DMS 273 (cell line): ENCODE measurements around the gene NUP210.
"Not testable (repeated sequence)": the region's sequence is repeated elsewhere in the genome, so short reads cannot be mapped to it uniquely, and the experiment has no call there.

Experiments
- DNase-seq: peaks from one replicate; lab custom pipeline; 2025; ENCODE audit not compliant: unreplicated experiment; lab: John Stamatoyannopoulos, UW

The NUP210 gene

GRCh38 chr3:13430411-13430875, 10.3 kb upstream of the NUP210 start:
- DNase-seq = not testable (repeated sequence)

- no peak for DNase-seq
Measured at GRCh38 chr3:13429631-13430291, 9.6 kb upstream of the NUP210 start.

- DNase-seq = not testable (repeated sequence)
Measured at GRCh38 chr3:13428678-13429077, 8.6 kb upstream of the NUP210 start.

GRCh38 chr3:13427662-13428603, 7.8 kb upstream of the NUP210 start:
- no peak for DNase-seq

- no peak for DNase-seq
Measured at GRCh38 chr3:13426591-13426990, 6.5 kb upstream of the NUP210 start.

GRCh38 chr3:13425689-13426088, 5.6 kb upstream of the NUP210 start:
- DNase-seq = no peak

GRCh38 chr3:13424865-13425617, 4.9 kb upstream of the NUP210 start:
- DNase-seq = no peak

GRCh38 chr3:13424141-13424844, 4.2 kb upstream of the NUP210 start:
- no peak for DNase-seq

GRCh38 chr3:13420831-13421765, 976 bp upstream of the NUP210 start:
- DNase-seq = no peak

GRCh38 chr3:13419505-13420044, 547 bp downstream of the NUP210 start:
- DNase-seq = peak; percentile 64

GRCh38 chr3:13417166-13417947, 2.8 kb downstream of the NUP210 start:
- no peak for DNase-seq

- no peak for DNase-seq
Measured at GRCh38 chr3:13415997-13416793, 3.9 kb downstream of the NUP210 start.

GRCh38 chr3:13415236-13415986, 4.7 kb downstream of the NUP210 start:
- DNase-seq = no peak

GRCh38 chr3:13414040-13414729, 5.9 kb downstream of the NUP210 start:
- DNase-seq = no peak

- no peak for DNase-seq
Measured at GRCh38 chr3:13411186-13411860, 8.8 kb downstream of the NUP210 start.

GRCh38 chr3:13408890-13409289, 11.2 kb downstream of the NUP210 start:
- no peak for DNase-seq
